Measurements from ENCODE around the gene CTR9. TPM values are rescaled to one million over a fixed set of nuclear protein-coding genes. Genes with fewer than 3 reads are reported as not detected.

Gene CTR9
- total and polyA plus RNA-seq, 9 of the 15 experiments (the other 6 are each of a cell fraction or from before 2014, with no cell fraction given), result 25.4 to 79.3 (median 47.3) TPM

DNA sequence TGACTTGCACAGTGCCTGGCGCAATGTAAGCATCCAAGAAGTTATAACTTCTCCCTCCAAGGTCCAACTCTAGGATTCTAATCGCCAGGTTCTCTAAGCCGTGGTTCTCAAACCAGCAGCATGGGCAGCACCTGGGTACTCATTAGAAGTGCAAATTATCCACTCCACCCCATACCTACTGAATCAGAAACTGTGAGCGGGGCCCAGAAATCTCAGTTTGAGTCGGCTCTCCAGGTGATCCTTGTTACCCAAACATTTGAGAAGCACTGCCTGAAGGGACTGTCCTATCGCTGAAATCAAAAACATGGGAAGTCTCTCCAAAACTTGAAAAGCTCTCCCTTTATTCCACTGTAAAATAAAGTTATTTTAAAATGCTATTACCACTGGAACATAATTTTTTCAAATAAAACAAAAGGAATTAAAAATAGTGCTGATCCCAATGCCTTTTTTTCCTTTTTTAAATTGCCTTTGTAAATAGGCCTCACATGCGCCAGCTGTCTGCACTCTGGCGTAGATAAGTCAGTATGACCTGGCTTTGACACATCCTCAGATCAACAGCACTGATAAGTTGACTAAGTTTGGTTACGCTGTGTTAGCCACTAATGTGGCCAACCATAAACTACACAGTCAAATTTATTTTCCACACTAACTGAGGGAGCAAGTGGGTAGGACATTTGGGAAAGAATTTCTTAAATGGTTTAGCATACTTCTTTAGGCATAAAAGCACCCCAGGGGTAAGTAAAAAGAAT, 8.4 kb upstream of the CTR9 start (continued):
- TF ChIP-seq CC2D1A (IDR thresholded peaks at IDR 0.05) (no peak), PYGO2 (tag; IDR thresholded peaks at IDR 0.05) (no peak), NFIC (IDR thresholded peaks at IDR 0.05) (0 out of 2 replicates have a peak, but pooled peaks have one; percentile 7), SETDB1 (IDR thresholded peaks at IDR 0.05; ENCODE audit: low read length) (no peak), POLR2A (conservative IDR thresholded peaks at IDR 0.05) (no peak), ZNF143 (CRISPR knock-in tag; IDR thresholded peaks at IDR 0.05) (no peak)
- TF ChIP-seq, protein P1, sequence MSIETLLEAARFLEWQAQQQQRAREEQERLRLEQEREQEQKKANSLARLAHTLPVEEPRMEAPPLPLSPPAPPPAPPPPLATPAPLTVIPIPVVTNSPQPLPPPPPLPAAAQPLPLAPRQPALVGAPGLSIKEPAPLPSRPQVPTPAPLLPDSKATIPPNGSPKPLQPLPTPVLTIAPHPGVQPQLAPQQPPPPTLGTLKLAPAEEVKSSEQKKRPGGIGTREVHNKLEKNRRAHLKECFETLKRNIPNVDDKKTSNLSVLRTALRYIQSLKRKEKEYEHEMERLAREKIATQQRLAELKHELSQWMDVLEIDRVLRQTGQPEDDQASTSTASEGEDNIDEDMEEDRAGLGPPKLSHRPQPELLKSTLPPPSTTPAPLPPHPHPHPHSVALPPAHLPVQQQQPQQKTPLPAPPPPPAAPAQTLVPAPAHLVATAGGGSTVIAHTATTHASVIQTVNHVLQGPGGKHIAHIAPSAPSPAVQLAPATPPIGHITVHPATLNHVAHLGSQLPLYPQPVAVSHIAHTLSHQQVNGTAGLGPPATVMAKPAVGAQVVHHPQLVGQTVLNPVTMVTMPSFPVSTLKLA (conservative IDR thresholded peaks at IDR 0.05), result peak; percentile 74 to 82
- TF ChIP-seq, protein P2, sequence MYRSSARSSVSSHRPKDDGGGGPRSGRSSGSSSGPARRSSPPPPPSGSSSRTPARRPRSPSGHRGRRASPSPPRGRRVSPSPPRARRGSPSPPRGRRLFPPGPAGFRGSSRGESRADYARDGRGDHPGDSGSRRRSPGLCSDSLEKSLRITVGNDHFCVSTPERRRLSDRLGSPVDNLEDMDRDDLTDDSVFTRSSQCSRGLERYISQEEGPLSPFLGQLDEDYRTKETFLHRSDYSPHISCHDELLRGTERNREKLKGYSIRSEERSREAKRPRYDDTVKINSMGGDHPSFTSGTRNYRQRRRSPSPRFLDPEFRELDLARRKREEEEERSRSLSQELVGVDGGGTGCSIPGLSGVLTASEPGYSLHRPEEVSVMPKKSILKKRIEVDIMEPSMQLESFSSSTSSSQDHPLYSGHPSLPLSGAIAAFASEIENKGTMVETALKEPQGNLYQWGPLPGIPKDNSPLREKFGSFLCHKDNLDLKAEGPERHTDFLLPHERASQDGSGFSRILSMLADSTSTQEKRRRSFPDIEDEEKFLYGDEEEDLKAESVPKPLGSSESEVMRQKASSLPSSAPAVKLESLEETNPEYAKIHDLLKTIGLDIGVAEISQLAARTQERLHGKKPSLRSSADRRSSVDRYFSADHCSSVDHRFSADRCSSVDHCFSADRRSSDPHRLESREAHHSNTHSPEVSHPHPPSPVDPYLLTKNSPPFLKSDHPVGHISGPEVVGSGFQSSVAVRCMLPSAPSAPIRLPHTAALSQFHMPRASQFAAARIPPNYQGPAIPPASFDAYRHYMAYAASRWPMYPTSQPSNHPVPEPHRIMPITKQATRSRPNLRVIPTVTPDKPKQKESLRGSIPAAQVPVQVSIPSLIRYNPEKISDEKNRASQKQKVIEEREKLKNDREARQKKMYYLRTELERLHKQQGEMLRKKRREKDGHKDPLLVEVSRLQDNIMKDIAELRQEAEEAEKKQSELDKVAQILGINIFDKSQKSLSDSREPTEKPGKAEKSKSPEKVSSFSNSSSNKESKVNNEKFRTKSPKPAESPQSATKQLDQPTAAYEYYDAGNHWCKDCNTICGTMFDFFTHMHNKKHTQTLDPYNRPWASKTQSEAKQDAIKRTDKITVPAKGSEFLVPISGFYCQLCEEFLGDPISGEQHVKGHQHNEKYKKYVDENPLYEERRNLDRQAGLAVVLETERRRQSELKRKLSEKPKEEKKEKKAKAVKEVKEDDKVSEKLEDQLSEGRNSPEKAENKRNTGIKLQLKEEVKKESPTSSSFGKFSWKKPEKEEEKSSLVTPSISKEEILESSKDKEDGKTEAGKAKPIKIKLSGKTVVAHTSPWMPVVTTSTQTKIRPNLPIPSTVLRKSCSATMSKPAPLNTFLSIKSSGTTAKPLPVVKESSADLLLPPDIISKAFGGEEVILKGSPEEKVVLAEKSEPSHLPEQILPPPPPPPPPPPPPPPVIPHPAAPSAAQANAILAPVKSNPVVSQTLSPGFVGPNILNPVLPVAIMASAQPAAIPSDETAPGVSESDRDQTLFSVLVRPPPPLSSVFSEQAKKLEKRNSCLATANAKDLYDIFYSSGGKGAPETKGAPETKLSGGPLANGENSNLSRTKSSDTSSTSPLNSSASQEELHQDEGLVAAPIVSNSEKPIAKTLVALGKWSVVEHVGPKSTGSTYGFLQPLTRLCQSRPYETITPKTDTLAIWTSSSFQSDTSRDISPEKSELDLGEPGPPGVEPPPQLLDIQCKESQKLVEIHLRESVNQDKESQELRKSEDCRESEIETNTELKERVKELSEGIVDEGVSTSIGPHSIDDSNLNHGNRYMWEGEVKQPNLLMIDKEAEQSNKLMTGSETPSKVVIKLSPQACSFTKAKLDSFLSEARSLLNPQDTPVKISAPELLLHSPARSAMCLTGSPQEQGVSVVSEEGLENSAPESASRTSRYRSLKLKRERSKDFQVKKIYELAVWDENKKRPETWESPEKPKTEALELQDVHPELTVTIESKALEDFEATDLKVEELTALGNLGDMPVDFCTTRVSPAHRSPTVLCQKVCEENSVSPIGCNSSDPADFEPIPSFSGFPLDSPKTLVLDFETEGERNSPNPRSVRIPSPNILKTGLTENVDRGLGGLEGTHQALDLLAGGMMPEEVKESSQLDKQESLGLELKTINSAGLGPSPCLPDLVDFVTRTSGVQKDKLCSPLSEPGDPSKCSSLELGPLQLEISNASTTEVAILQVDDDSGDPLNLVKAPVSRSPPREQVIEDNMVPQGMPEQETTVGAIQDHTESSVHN (IDR thresholded peaks at IDR 0.05; ENCODE audit: borderline replicate concordance in 1 of 2, low read depth in 1 of 2), result peak in 1 of 2 experiments; percentile 89; a peak in 2 of 4 replicates
- TF ChIP-seq, protein P3, sequence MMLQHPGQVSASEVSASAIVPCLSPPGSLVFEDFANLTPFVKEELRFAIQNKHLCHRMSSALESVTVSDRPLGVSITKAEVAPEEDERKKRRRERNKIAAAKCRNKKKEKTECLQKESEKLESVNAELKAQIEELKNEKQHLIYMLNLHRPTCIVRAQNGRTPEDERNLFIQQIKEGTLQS (IDR thresholded peaks at IDR 0.05), result peak; percentile 75; the same call in 1 of the 2 replicates
- TF ChIP-seq, protein P3 (CRISPR knock-in tag; conservative IDR thresholded peaks at IDR 0.05), result no peak
- TF ChIP-seq, protein P4, sequence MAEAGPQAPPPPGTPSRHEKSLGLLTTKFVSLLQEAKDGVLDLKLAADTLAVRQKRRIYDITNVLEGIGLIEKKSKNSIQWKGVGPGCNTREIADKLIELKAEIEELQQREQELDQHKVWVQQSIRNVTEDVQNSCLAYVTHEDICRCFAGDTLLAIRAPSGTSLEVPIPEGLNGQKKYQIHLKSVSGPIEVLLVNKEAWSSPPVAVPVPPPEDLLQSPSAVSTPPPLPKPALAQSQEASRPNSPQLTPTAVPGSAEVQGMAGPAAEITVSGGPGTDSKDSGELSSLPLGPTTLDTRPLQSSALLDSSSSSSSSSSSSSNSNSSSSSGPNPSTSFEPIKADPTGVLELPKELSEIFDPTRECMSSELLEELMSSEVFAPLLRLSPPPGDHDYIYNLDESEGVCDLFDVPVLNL (CRISPR knock-in tag; IDR thresholded peaks at IDR 0.05; ENCODE audit: low read depth), result no peak
